Gastrocnemius medialis (tissue), 4 donors: ENCODE results near the gene HOXC13. TPM values are rescaled to one million over a fixed set of nuclear protein-coding genes. Genes with fewer than 3 reads are reported as not detected.

Experiments used
- ATAC-seq, 2 donors: fragments of 150-250 bp; one replicate each; pipeline ENCODE4 v1.9.1; 2016
- DNase-seq, 2 donors: peaks; one replicate each; pipeline ENCODE4 v3.0.0-alpha.2; 2019
- H3K27ac ChIP-seq, 4 donors: fragments of 200-600 bp; sonication (generic); 1 replicate in 1 of 4; 2 replicates in 3 of 4; pipeline ENCODE4 v1.5.1; 2016 to 2018; ENCODE audit warnings: mild to moderate bottlenecking in 2 of 4, moderate library complexity in 1 of 4
- H3K27me3 ChIP-seq, 3 donors: fragments of 200-600 bp; sonication (generic) in 2 of 3; 1 replicate in 1 of 3; 2 replicates in 2 of 3; pipeline versions ENCODE4 v1.5.1 to v1.6.0; 2016 to 2019; ENCODE audit warnings: mild to moderate bottlenecking in 1 of 3, moderate library complexity in 1 of 3
- H3K36me3 ChIP-seq, 2 donors: fragments of 200-600 bp; sonication (generic) in 1 of 2; one replicate each; pipeline ENCODE4 v1.5.1; 2017 to 2018
- H3K4me1 ChIP-seq, 2 donors: fragments of 200-600 bp; sonication (generic) in 1 of 2; one replicate each; pipeline ENCODE4 v1.5.1; 2016 to 2017; ENCODE audit warnings: mild to moderate bottlenecking in 2 of 2
- H3K4me3 ChIP-seq, 4 donors: fragments of 200-600 bp; sonication (generic) in 3 of 4; 1 replicate in 1 of 4; 2 replicates in 3 of 4; pipeline ENCODE4 v1.5.1; 2016 to 2019; ENCODE audit warnings: mild to moderate bottlenecking in 2 of 4
- H3K9me3 ChIP-seq, 3 donors: fragments of 200-600 bp; sonication (generic) in 2 of 3; 1 replicate in 1 of 3; 2 replicates in 2 of 3; pipeline ENCODE4 v1.5.1; 2016 to 2019
- CTCF ChIP-seq, 5 experiments: fragments of 450-650 bp in 3 of 5; fragments of 200-600 bp in 2 of 5; sonication (generic) in 2 of 5; IDR thresholded peaks in 4 of 5; conservative IDR thresholded peaks in 1 of 5; 1 replicate in 4 of 5; 2 replicates in 1 of 5; pipeline ENCODE4 v1.5.1; 2016 to 2019; ENCODE audit warnings: antibody characterized with exemption in 5 of 5, mild to moderate bottlenecking in 3 of 5, moderate library complexity in 3 of 5
- POLR2A ChIP-seq, 2 donors: fragments of 450-650 bp; IDR thresholded peaks; one replicate each; pipeline ENCODE4 v1.6.1; 2017; ENCODE audit warnings: antibody characterized with exemption in 2 of 2, mild to moderate bottlenecking in 2 of 2, moderate library complexity in 2 of 2
- in situ Hi-C, 4 donors: fragments of 200-750 bp; cut with MboI; loops; one replicate each; pipeline versions ENCODE4 v1.15.0 to v1.8.0; 2017; ENCODE audit warnings: low sequenced_read_pairs in 4 of 4
- intact Hi-C: fragments of 100-400 bp; cut with DNase I; formaldehyde crosslinking; loops from one replicate; pipeline ENCODE4 v1.15.1; 2023; ENCODE audit warnings: low total_unique reads
- total RNA-seq, 4 donors: library from RNA; depleted of rRNA; stranded (reverse); fragments of >200 nt; gene quantifications; one replicate each; pipeline versions ENCODE4 v1.1.0 to v1.2.3, GENCODE V29; 2016

Gene HOXC13
- total RNA-seq, 4 donors from 2014 or later, result 0.10 to 0.33 TPM; not detected in 2

DNA sequence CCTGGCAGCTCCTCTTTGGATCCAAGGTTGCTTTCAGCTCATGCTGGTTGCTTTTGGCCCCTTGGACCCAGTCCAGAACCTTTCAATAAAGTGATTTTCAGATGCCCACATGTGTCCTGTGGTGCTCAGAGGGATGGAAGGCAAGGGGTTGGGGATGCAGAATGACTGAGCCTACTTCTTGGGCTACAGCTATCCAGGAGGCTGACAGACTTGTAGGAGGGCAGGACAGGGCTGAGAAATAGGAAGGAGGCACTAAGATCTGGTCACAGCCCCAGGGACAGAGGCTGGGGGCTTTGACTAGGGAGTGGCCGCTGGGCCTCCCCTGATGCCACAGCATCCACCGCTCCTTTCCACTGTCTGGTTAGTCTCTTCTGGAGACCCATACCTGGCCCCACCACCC lies 33.1 kb downstream of the HOXC13 start:
- Histone ChIP-seq H3K4me3 (no peak overlapping the region), H3K9me3 (no peaks in the 10 kb centered on the region), H3K27ac (no peak overlapping the region), H3K4me1 (peaks cover 7 to 24% of the 10 kb centered on the region in 2 donors), H3K27me3 (peaks cover 85 to 99% (median 89%) of the 10 kb centered on the region in 3 donors), H3K36me3 (no peaks in the 10 kb centered on the region)
- TF ChIP-seq CTCF (IDR thresholded peaks at IDR 0.05 in 4 of 5, conservative IDR thresholded peaks at IDR 0.05 in 1 of 5) (no peak), POLR2A (IDR thresholded peaks at IDR 0.05) (no peak)
- intact Hi-C loops (no loop called here), in situ Hi-C loops (no loop called here)
- ATAC-seq (no peak), DNase-seq (no peak)

GRCh38 chr12:53972152-53972702 lies 33.6 kb downstream of the HOXC13 start:
- in situ Hi-C loops (no loop called here), intact Hi-C loops (no loop called here)
- Histone ChIP-seq H3K4me1 (peaks cover 7 to 24% of the 10 kb centered on the region in 2 donors), H3K27ac (peak overlapping the region in 1 of 4 donors; percentile 81), H3K9me3 (no peaks in the 10 kb centered on the region), H3K27me3 (peaks cover 85 to 99% (median 89%) of the 10 kb centered on the region in 3 donors), H3K36me3 (no peaks in the 10 kb centered on the region), H3K4me3 (peak overlapping the region in 1 of 4 donors; percentile 64)
- TF ChIP-seq POLR2A (IDR thresholded peaks at IDR 0.05), result no peak
- no peak for TF ChIP-seq CTCF (IDR thresholded peaks at IDR 0.05 in 4 of 5, conservative IDR thresholded peaks at IDR 0.05 in 1 of 5)
- ATAC-seq, result peak in 1 of 2 donors; percentile 9
- no peak for DNase-seq

DNA sequence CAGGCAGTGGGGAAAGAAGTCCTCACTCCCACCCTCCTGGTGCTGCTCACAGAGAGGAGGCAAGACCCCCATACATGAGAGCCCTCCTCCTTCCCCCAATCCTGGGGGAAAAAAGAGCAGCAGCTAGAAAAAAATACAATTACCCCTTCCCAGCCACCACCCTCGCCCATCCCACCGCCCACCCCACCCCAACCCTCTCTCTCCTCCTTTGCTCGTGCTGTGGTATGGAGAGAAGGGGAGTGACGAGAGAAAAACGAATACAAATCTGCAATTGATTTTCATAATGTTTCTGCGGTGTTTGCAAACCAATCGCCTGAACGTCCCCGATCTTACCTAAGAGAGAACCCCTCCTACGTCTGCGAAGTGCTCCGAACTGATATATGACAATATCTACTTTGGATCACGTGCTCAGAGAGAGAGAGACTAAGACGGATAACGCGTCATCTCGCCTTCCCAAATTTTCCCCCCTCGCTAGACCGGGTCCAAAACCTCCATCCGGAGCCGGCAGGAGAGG lies 34.1 kb downstream of the HOXC13 start, which contains the start of gene HOXC11:
Gene HOXC11 (plus strand): TSS at position 405 of the 514 bp plus-strand sequence. CDS start 116 bp downstream, outside the sequence.
- Histone ChIP-seq H3K27ac (peak within 1 kb of the TSS; percentile 67 to 81 (median 76)), H3K4me1 (peaks cover 7 to 26% of the 10 kb centered on the region in 2 donors), H3K4me3 (peak within 1 kb of the TSS; percentile 55 to 64 (median 61)), H3K27me3 (peaks cover 89 to 100% (median 90%) of the 10 kb centered on the region in 3 donors), H3K9me3 (no peaks in the 10 kb centered on the region), H3K36me3 (no peaks in the 10 kb centered on the region)
- TF ChIP-seq CTCF (IDR thresholded peaks at IDR 0.05 in 4 of 5, conservative IDR thresholded peaks at IDR 0.05 in 1 of 5) (no peak), POLR2A (IDR thresholded peaks at IDR 0.05) (no peak)
- in situ Hi-C loops, result no loop called here
- DNase-seq (no peak), ATAC-seq (peak in 1 of 2 donors; percentile 4)
- intact Hi-C loops, result no loop called here

GRCh38 chr12:53973236-53974042 lies 34.8 kb downstream of the HOXC13 start:
- ATAC-seq (peak; percentile 29 to 31), DNase-seq (no peak)
- Histone ChIP-seq H3K27ac (peak overlapping the region; percentile 67 to 81 (median 76)), H3K4me1 (peaks cover 7 to 33% of the 10 kb centered on the region in 2 donors), H3K27me3 (peaks cover 91 to 100% (median 91%) of the 10 kb centered on the region in 3 donors), H3K4me3 (peak overlapping the region; percentile 55 to 64 (median 61)), H3K36me3 (no peaks in the 10 kb centered on the region), H3K9me3 (no peaks in the 10 kb centered on the region)
- intact Hi-C loops (no loop called here), in situ Hi-C loops (no loop called here)
- TF ChIP-seq CTCF (IDR thresholded peaks at IDR 0.05 in 4 of 5, conservative IDR thresholded peaks at IDR 0.05 in 1 of 5) (no peak), POLR2A (IDR thresholded peaks at IDR 0.05) (peak; percentile 12 to 16)
